ENCODE results near the gene RETREG3.

GRCh38 chr17:42629411-42630009, 20.3 kb upstream of the RETREG3 start:
- TF ChIP-seq POLR2A (IDR thresholded peaks at IDR 0.05; ENCODE audit: low read length) = no peak
- no peak for TF ChIP-seq RCOR1 (IDR thresholded peaks at IDR 0.05; ENCODE audit: low read depth, low read length)
- no peak for TF ChIP-seq PBX3 (IDR thresholded peaks at IDR 0.05)
- no peak for TF ChIP-seq MAZ (IDR thresholded peaks at IDR 0.05; ENCODE audit: borderline replicate concordance, low read depth, low read length)
- TF ChIP-seq RNF2 (IDR thresholded peaks at IDR 0.05; ENCODE audit: borderline replicate concordance, low read depth) = no peak
- no peak for TF ChIP-seq ESRRA (IDR thresholded peaks at IDR 0.05; ENCODE audit: borderline replicate concordance, low read length)
